ENCODE results near the gene CBLN4. TPM values are rescaled to one million over a fixed set of nuclear protein-coding genes. Genes with fewer than 3 reads are reported as not detected.

CBLN4 gene
- total RNA-seq, 1 experiment from 2014 or later, result not detected

GRCh38 chr20:56043227-56043626 is 37.9 kb upstream of the CBLN4 start:
- DNase-seq, result no peak
- H3K36me3 Mint-ChIP-seq (ENCODE audit: insufficient read depth in 1 of 3, low read depth in 3 of 3), result peaks cover 0 to 9% (median 6%) of the 10 kb centered on the region in 3 experiments; a peak in 4 of 7 replicates
- no peak overlapping the region for H3K14ac ChIP-seq (ENCODE audit: insufficient read depth, low read length)
- no peak overlapping the region for H3K4ac ChIP-seq (ENCODE audit: low read depth, low read length)
- no peaks in the 10 kb centered on the region for H3K79me1 ChIP-seq (ENCODE audit: insufficient read depth, low read depth, low read length, poor library complexity, severe bottlenecking)
- no peak overlapping the region for H3K27ac ChIP-seq (ENCODE audit: insufficient read length, low read depth, low read length)
- H3K4me1 ChIP-seq (ENCODE audit: insufficient read depth, low read length), result no peaks in the 10 kb centered on the region
- H3T11ph ChIP-seq (ENCODE audit: low read length), result no peak overlapping the region
- no peak overlapping the region for H4K8ac ChIP-seq (replicated peaks; ENCODE audit: insufficient read length, low read depth, low read length)
- no peak overlapping the region for H3K9ac ChIP-seq (ENCODE audit: extremely low read depth, insufficient read length, low read length)
- no peaks in the 10 kb centered on the region; the same call in 1 of the 2 replicates for H3K27me3 Mint-ChIP-seq (ENCODE audit: low read depth)
- H3K9me3 Mint-ChIP-seq, result peaks cover 88 to 94% of the 10 kb centered on the region in 2 experiments
- no peaks in the 10 kb centered on the region for H3K79me2 ChIP-seq (ENCODE audit: insufficient read depth, low read length)
- no peak overlapping the region for H3K4me3 Mint-ChIP-seq
- H3K18ac ChIP-seq (ENCODE audit: insufficient read length, low read depth, low read length), result no peak overlapping the region
- H3K27ac Mint-ChIP-seq, result no peak overlapping the region
- no peak overlapping the region for H2BK15ac ChIP-seq (ENCODE audit: low read depth, low read length)
- no peak overlapping the region for H3K4me2 ChIP-seq (ENCODE audit: insufficient read depth, insufficient read length, low read length)
- H2AFZ ChIP-seq (ENCODE audit: low read length), result no peak overlapping the region
- no peak overlapping the region for H2AK5ac ChIP-seq (ENCODE audit: insufficient read length, low read length)
- no CpG with 5 or more reads among the region's 6 CpGs for WGBS (ENCODE audit: extremely low coverage, insufficient read length, low lambda C conversion rate)
- H3K56ac ChIP-seq (ENCODE audit: insufficient read length, low read depth, low read length), result no peak overlapping the region
- no peak overlapping the region for H2BK12ac ChIP-seq (ENCODE audit: insufficient read length, low read depth, low read length)
- no peak for TF ChIP-seq CTCF (conservative IDR thresholded peaks at IDR 0.05)
- no peak overlapping the region for H2BK5ac ChIP-seq (ENCODE audit: insufficient read length, low read length)
- H2BK20ac ChIP-seq (ENCODE audit: low read depth, low read length, poor library complexity, severe bottlenecking), result no peak overlapping the region
- no peaks in the 10 kb centered on the region for H4K20me1 ChIP-seq (ENCODE audit: control insufficient read depth, insufficient read depth, insufficient read length)
- H3K23me2 ChIP-seq (ENCODE audit: insufficient read length, low read depth, low read length, poor library complexity, severe bottlenecking), result no peaks in the 10 kb centered on the region
- H3K27me3 ChIP-seq (ENCODE audit: insufficient read depth, low read length), result no peaks in the 10 kb centered on the region
- H2BK120ac ChIP-seq (ENCODE audit: low read depth, low read length, poor library complexity, severe bottlenecking), result no peak overlapping the region
- H3K9me3 ChIP-seq (ENCODE audit: control insufficient read depth, low read depth, low read length), result peaks cover 88% of the 10 kb centered on the region
- H3K23ac ChIP-seq (ENCODE audit: insufficient read length, low read depth, low read length), result no peak overlapping the region
- H4K5ac ChIP-seq (ENCODE audit: insufficient read length, low read depth, low read length), result no peak overlapping the region
- H4K91ac ChIP-seq (ENCODE audit: insufficient read length, low read depth, low read length), result no peak overlapping the region
- H3K4me1 Mint-ChIP-seq, result no peaks in the 10 kb centered on the region

Measured in H9 (cell line).